ENCODE results near the gene SH2D6. TPM values are rescaled to one million over a fixed set of nuclear protein-coding genes. Genes with fewer than 3 reads are reported as not detected.

The SH2D6 gene
- 0.53 TPM in 1 of 2 replicates, not detected in the other for total RNA-seq

GRCh38 chr2:85418132-85419008, at the start of gene SH2D6:
Gene SH2D6, plus strand, starts transcription at chr2:85418714. Its CDS starts 10,752 bp downstream, at chr2:85429466.

DNA sequence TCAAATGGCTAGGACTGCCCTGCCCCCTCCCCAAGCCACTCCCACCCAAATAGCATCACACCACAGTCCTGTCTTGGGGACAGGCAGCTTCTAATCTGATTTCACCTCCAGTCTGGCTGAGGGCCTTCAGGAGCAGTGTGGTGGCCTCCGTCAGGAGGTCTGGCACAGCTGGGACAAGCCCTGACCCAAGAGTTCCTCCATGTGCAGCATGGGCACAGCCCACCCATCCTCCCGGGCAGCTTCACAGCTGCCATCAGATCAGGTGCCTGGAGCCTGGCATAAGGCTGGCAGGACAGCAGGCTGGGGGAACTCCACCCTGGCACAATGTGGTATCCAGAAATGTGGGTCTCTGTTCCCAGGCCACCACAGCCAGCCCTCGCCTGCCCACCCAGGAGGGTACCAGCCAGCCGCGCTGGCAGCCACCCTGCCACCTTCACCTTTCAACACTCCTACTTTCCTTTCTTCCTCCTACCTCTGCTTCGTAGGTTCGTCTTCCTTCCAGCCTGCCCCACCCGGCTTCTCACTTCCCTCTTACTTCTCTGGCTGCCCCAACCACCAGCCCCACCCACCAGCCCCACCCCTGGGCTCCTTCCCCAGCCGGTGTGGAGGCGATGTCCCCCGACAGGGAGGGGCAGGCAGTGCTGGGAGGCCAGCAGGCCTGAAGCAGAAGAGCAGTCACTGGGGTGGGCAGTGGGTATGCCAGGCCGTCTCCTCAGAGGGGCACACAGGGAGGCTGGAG, 8.5 kb upstream of the SH2D6 start, which contains the start of gene CAPG:
TSS of gene CAPG (minus strand) at position 522 of the 739 bp plus-strand sequence. CDS start 8,221 bp downstream, outside the sequence.

Small RNA genes lying within 50 kb of the gene (small RNA-seq; reads per million reads assigned to genes)
- gene AC062037.2 (not detected), gene RF00019 (not detected), gene RN7SL251P (not detected)

Other genes starting within 250 kb of the SH2D6 start
- 156 and 171 TPM in 2 replicates for gene TGOLN2, start 90.7 kb upstream of the SH2D6 start, total RNA-seq
- 45.7 and 52.0 TPM in 2 replicates for gene RETSAT, start 64.2 kb upstream of the SH2D6 start, total RNA-seq
- 11.6 and 15.0 TPM in 2 replicates for gene ELMOD3, start 63.9 kb upstream of the SH2D6 start, total RNA-seq
- gene CAPG, start 8.3 kb upstream of the SH2D6 start, total RNA-seq, result 26.0 and 36.8 TPM in 2 replicates
- gene MAT2A, start 120.5 kb downstream of the SH2D6 start, total RNA-seq, result 201 and 210 TPM in 2 replicates
- gene GGCX, start 142.8 kb downstream of the SH2D6 start, total RNA-seq, result 41.6 and 42.8 TPM in 2 replicates
- 15.8 and 28.9 TPM in 2 replicates for gene VAMP8, start 158.9 kb downstream of the SH2D6 start, total RNA-seq
- gene VAMP5, start 165.7 kb downstream of the SH2D6 start, total RNA-seq, result 47.5 and 56.0 TPM in 2 replicates
- gene RNF181, start 177.0 kb downstream of the SH2D6 start, total RNA-seq, result 165 and 176 TPM in 2 replicates
- gene TMEM150A, start 184.0 kb downstream of the SH2D6 start, total RNA-seq, result 7.5 and 8.6 TPM in 2 replicates
- gene C2orf68, start 193.4 kb downstream of the SH2D6 start, total RNA-seq, result 15.3 and 16.9 TPM in 2 replicates
- gene USP39, start 197.5 kb downstream of the SH2D6 start, total RNA-seq, result 74.8 and 75.9 TPM in 2 replicates
- not detected in 2 replicates for gene SFTPB, start 249.5 kb downstream of the SH2D6 start, total RNA-seq

All from thoracic aorta endothelial cell (primary cell).